ENCODE data around the gene CDC14A. TPM values are rescaled to one million over a fixed set of nuclear protein-coding genes. Genes with fewer than 3 reads are reported as not detected.

Gene CDC14A
- total RNA-seq, 4 donors from 2014 or later: 6.6 to 12.2 (median 7.4) TPM

GRCh38 chr1:100433563-100433962 lies 81.3 kb downstream of the CDC14A start:
- Histone ChIP-seq H3K27ac (replicated peaks in 1 of 4) (no peak overlapping the region), H3K36me3 (no peaks in the 10 kb centered on the region), H3K4me1 (peaks cover 0 to 4% (median 0%) of the 10 kb centered on the region in 4 donors), H3K27me3 (no peaks in the 10 kb centered on the region), H3K9me3 (no peaks in the 10 kb centered on the region), H3K4me3 (no peak overlapping the region)
- TF ChIP-seq, protein P1, sequence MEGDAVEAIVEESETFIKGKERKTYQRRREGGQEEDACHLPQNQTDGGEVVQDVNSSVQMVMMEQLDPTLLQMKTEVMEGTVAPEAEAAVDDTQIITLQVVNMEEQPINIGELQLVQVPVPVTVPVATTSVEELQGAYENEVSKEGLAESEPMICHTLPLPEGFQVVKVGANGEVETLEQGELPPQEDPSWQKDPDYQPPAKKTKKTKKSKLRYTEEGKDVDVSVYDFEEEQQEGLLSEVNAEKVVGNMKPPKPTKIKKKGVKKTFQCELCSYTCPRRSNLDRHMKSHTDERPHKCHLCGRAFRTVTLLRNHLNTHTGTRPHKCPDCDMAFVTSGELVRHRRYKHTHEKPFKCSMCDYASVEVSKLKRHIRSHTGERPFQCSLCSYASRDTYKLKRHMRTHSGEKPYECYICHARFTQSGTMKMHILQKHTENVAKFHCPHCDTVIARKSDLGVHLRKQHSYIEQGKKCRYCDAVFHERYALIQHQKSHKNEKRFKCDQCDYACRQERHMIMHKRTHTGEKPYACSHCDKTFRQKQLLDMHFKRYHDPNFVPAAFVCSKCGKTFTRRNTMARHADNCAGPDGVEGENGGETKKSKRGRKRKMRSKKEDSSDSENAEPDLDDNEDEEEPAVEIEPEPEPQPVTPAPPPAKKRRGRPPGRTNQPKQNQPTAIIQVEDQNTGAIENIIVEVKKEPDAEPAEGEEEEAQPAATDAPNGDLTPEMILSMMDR (IDR thresholded peaks at IDR 0.05): no peak
- no peak for TF ChIP-seq POLR2A (IDR thresholded peaks at IDR 0.05; ENCODE audit: low read depth)
- no peak for TF ChIP-seq POLR2AphosphoS5 (IDR thresholded peaks at IDR 0.05)
- no peak for TF ChIP-seq EP300 (IDR thresholded peaks at IDR 0.05)
- intact Hi-C loops (cut with DNase I): no loop called here
- DNase-seq (ENCODE audit: extremely low spot score): no peak
- WGBS: 92% methylated on average over 1 of the region's 1 CpG

DNA sequence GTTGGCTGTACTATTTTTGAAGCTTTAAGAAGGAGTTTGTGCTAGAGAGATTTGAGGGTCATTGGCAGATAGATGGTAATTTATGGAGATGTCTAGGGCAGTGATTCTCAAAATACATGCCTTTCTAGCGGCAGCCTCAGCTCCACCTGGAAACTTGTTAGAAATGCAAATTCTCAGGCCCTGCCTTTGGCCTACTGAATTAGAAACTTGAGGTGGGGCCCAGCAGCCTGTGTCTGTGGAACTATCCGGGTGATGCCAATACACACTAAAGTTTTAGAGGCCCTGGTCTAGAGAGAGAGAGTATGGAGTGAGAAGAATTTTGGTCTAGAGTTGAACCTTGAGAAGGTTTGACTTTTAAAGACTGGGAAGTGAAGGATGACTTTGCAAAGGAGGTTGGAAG lies 82.5 kb downstream of the CDC14A start:
- H3K9me3 ChIP-seq: no peaks in the 10 kb centered on the region
- no peaks in the 10 kb centered on the region for H3K36me3 ChIP-seq
- peaks cover 0 to 6% (median 2%) of the 10 kb centered on the region in 4 donors for H3K4me1 ChIP-seq
- no peak overlapping the region for H3K27ac ChIP-seq (replicated peaks in 1 of 4)
- no peak overlapping the region for H3K4me3 ChIP-seq
- no peak for DNase-seq (ENCODE audit: extremely low spot score)
- intact Hi-C loops (cut with DNase I): no loop called here
- TF ChIP-seq, protein P1 (IDR thresholded peaks at IDR 0.05): no peak
- no peak for TF ChIP-seq POLR2A (IDR thresholded peaks at IDR 0.05; ENCODE audit: low read depth)
- TF ChIP-seq EP300 (IDR thresholded peaks at IDR 0.05): no peak
- TF ChIP-seq POLR2AphosphoS5 (IDR thresholded peaks at IDR 0.05): no peak
- WGBS: 93% methylated on average over 2 of the region's 2 CpGs
- no peaks in the 10 kb centered on the region for H3K27me3 ChIP-seq

- H3K4me3 ChIP-seq: no peak overlapping the region
- no peaks in the 10 kb centered on the region for H3K9me3 ChIP-seq
- 100% methylated on average over 1 of the region's 1 CpG for WGBS
- DNase-seq (ENCODE audit: extremely low spot score): no peak
- no peaks in the 10 kb centered on the region for H3K36me3 ChIP-seq
- intact Hi-C loops (cut with DNase I): no loop called here
- no peak overlapping the region for H3K27ac ChIP-seq (replicated peaks in 1 of 4)
- TF ChIP-seq EP300 (IDR thresholded peaks at IDR 0.05) (no peak), POLR2AphosphoS5 (IDR thresholded peaks at IDR 0.05) (no peak), POLR2A (IDR thresholded peaks at IDR 0.05; ENCODE audit: low read depth) (no peak)
- TF ChIP-seq, protein P1 (IDR thresholded peaks at IDR 0.05): no peak
- no peaks in the 10 kb centered on the region for H3K27me3 ChIP-seq
- H3K4me1 ChIP-seq: peaks cover 0 to 6% (median 2%) of the 10 kb centered on the region in 4 donors
Observed at GRCh38 chr1:100438375-100438774, 86.1 kb downstream of the CDC14A start.

DNA sequence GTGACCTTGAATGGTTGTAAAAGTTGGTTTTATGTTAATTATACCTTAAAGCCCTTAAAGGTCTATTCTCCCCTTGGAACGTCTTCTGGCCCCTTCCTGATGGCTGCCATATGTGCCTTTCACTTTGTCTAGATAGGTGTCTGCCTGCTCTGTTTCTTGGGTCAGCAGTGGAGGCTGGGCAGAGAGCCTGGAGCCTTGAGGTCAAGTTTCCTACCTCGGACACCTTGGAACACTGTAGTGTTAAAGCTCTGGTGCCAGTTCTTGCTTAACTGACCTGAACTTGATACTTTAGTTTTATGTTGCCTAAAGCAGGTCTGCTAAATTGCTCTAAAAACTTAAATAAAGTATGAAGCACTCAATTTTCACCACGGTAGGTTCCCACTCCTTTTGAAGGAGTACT lies 86.5 kb downstream of the CDC14A start:
- DNase-seq (ENCODE audit: extremely low spot score): no peak
- 86% methylated on average over 3 of the region's 3 CpGs for WGBS
- TF ChIP-seq, protein P1 (IDR thresholded peaks at IDR 0.05): no peak
- TF ChIP-seq POLR2AphosphoS5 (IDR thresholded peaks at IDR 0.05) (no peak), POLR2A (IDR thresholded peaks at IDR 0.05; ENCODE audit: low read depth) (no peak), EP300 (IDR thresholded peaks at IDR 0.05) (no peak)
- Histone ChIP-seq H3K36me3 (no peaks in the 10 kb centered on the region), H3K4me3 (no peak overlapping the region), H3K9me3 (no peaks in the 10 kb centered on the region), H3K27me3 (no peaks in the 10 kb centered on the region), H3K4me1 (peaks cover 2 to 6% (median 4%) of the 10 kb centered on the region in 4 donors), H3K27ac (replicated peaks in 1 of 4) (no peak overlapping the region)
- intact Hi-C loops (cut with DNase I): no loop called here
